Skeletal muscle satellite cell (primary cell): Measurements from ENCODE around the gene PPP1R18.
"Not testable (repeated sequence)": the region's sequence is repeated elsewhere in the genome, so short reads cannot be mapped to it uniquely, and the experiment has no call there.

Experiments
- H3K27me3 ChIP-seq: 2 replicates; pipeline ENCODE4 v1.7.0; 2013; ENCODE audit warnings: low read length; ENCODE audit not compliant: control insufficient read depth, insufficient read depth
- H3K36me3 ChIP-seq: 2 replicates; pipeline ENCODE4 v1.7.0; 2013; ENCODE audit warnings: mild to moderate bottlenecking, control low read depth, low read length; ENCODE audit not compliant: insufficient read depth
- H3K4me1 ChIP-seq: 2 replicates; pipeline ENCODE4 v1.7.0; 2013; ENCODE audit warnings: low read length; ENCODE audit not compliant: control insufficient read depth, insufficient read depth
- H3K4me2 ChIP-seq: 2 replicates; pipeline ENCODE4 v1.7.0; 2013; ENCODE audit warnings: mild to moderate bottlenecking, low read length
- H3K4me3 ChIP-seq: 2 replicates; pipeline ENCODE4 v1.7.0; 2013; ENCODE audit warnings: low read length
- H3K9ac ChIP-seq: 2 replicates; pipeline ENCODE4 v1.7.0; 2013; ENCODE audit warnings: mild to moderate bottlenecking, low read depth, low read length, moderate library complexity
- H3K9me3 ChIP-seq: replicated peaks from 2 replicates; pipeline ENCODE4 v1.7.0; 2013; ENCODE audit warnings: mild to moderate bottlenecking, control low read depth, low read length

The PPP1R18 gene

GRCh38 chr6:30723843-30724741 is 37.6 kb upstream of the PPP1R18 start:
- Histone ChIP-seq H3K4me1 (peaks cover 49% of the 10 kb centered on the region), H3K9ac (peak overlapping the region; percentile 27), H3K4me3 (peak overlapping the region; percentile 95), H3K4me2 (peak overlapping the region; percentile 98), H3K36me3 (peaks cover 56% of the 10 kb centered on the region)
- H3K9me3 ChIP-seq, H3K27me3 ChIP-seq: not testable (repeated sequence)

DNA sequence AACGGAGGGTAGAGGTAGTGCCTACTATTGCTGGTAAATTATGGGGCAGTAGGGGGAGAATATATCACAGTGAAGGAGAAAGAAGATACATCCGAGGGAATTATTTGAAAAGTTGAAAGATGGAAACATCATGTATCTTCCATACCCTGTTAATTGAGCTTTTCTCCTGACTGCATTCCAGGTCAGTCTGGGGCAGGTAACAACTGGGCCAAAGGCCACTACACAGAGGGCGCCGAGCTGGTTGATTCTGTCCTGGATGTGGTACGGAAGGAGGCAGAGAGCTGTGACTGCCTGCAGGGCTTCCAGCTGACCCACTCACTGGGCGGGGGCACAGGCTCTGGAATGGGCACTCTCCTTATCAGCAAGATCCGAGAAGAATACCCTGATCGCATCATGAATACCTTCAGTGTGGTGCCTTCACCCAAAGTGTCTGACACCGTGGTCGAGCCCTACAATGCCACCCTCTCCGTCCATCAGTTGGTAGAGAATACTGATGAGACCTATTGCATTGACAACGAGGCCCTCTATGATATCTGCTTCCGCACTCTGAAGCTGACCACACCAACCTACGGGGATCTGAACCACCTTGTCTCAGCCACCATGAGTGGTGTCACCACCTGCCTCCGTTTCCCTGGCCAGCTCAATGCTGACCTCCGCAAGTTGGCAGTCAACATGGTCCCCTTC is 36.9 kb upstream of the PPP1R18 start:
- H3K9ac ChIP-seq = peak overlapping the region; percentile 98

GRCh38 chr6:30722280-30723112 is 36.1 kb upstream of the PPP1R18 start:
- H3K27me3 ChIP-seq = no peaks in the 10 kb centered on the region
- peaks cover 53% of the 10 kb centered on the region for H3K4me1 ChIP-seq
- H3K4me3 ChIP-seq = peak overlapping the region; percentile 95
- H3K9ac ChIP-seq = peak overlapping the region; percentile 98
- H3K36me3 ChIP-seq = peaks cover 50% of the 10 kb centered on the region
- no peaks in the 10 kb centered on the region for H3K9me3 ChIP-seq
- H3K4me2 ChIP-seq = peak overlapping the region; percentile 98

More for the DNA sequence above, 36.9 kb upstream of the PPP1R18 start:
- Histone ChIP-seq H3K36me3 (peaks cover 56% of the 10 kb centered on the region), H3K4me3 (peak overlapping the region; percentile 95), H3K4me2 (peak overlapping the region; percentile 98), H3K4me1 (peaks cover 57% of the 10 kb centered on the region)
- H3K27me3 ChIP-seq, H3K9me3 ChIP-seq: not testable (repeated sequence)

GRCh38 chr6:30722025-30722279 is 35.5 kb upstream of the PPP1R18 start:
- not testable (repeated sequence) for H3K27me3 ChIP-seq, H3K9me3 ChIP-seq
- Histone ChIP-seq H3K4me3 (peak overlapping the region; percentile 95), H3K4me2 (peak overlapping the region; percentile 98), H3K36me3 (peaks cover 46% of the 10 kb centered on the region), H3K9ac (peak overlapping the region; percentile 98), H3K4me1 (peaks cover 48% of the 10 kb centered on the region)

GRCh38 chr6:30721198-30722024 is 35.0 kb upstream of the PPP1R18 start:
- Histone ChIP-seq H3K36me3 (peaks cover 46% of the 10 kb centered on the region), H3K9me3 (no peaks in the 10 kb centered on the region), H3K9ac (peak overlapping the region; percentile 98), H3K4me2 (peak overlapping the region; percentile 98), H3K4me1 (peaks cover 51% of the 10 kb centered on the region), H3K27me3 (no peaks in the 10 kb centered on the region), H3K4me3 (peak overlapping the region; percentile 95)

DNA sequence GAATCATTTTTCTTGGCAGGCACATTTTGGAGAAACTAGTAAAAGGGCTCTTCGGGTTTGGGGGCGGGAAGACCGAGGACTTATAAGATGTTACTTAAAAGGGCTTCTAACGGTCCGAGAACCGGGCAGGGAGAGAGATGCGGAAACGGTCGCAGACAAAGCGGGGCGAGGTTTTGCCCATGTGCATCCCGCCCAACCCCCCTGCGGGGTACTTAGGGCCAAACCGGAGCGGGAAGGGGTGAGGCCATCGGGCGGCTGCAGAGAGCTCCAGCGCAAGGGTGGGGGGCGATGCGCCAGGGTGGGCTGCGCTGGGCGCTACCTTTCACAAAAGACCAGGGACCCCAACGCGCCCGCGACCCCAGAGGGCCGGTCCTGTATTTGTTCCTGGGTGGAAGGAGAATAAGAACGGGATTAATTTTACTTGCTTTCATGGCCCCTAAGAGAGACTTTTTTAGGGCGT is 34.3 kb upstream of the PPP1R18 start:
- H3K36me3 ChIP-seq = peaks cover 42% of the 10 kb centered on the region
- peak overlapping the region; percentile 98 for H3K9ac ChIP-seq
- no peaks in the 10 kb centered on the region for H3K27me3 ChIP-seq
- peak overlapping the region; percentile 73 for H3K4me2 ChIP-seq
- peak overlapping the region; percentile 95 for H3K4me3 ChIP-seq
- H3K4me1 ChIP-seq = peaks cover 49% of the 10 kb centered on the region
- H3K9me3 ChIP-seq = no peaks in the 10 kb centered on the region

DNA sequence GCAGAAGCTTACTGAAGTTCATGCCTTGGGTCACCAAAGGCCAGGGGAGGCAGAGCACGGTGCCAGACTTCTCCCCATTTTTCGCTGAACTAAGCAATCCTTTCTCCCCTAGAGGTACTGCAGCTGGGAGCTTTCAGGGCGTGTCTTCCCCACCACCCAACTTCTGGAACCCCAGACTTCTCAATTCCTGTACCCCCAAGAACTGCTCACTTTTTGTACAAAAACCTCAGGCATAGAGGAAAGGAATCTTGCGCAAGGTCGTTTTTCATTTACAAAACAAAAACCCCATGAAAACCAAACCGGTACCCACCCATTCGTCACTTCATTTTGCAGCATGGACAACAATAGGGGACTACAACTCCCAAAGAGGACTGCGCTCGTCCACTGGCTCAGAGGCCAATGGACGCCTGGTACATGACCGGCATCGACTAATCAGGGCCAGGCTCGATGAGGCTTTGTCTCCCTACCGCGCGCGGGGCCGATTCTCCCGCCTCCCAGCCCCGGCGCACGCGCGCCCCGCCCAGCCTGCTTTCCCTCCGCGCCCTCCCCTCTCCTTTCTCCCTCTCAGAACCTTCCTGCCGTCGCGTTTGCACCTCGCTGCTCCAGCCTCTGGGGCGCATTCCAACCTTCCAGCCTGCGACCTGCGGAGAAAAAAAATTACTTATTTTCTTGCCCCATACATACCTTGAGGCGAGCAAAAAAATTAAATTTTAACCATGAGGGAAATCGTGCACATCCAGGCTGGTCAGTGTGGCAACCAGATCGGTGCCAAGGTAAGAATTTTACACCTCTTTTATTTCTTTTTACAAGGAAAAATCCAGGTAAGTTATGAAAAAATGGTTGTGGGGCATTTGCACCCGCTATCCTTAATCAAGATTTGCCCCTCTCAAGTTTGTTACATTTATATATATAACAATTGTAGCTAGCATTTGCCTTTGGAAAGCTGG is 33.6 kb upstream of the PPP1R18 start, which contains the start of gene TUBB:
TSS of gene TUBB (plus strand) at position 562 of the 947 bp plus-strand sequence. CDS start at position 717, 155 bp downstream.
- Histone ChIP-seq H3K27me3 (no peaks in the 10 kb centered on the region), H3K9me3 (no peaks in the 10 kb centered on the region), H3K36me3 (peaks cover 36% of the 10 kb centered on the region), H3K4me1 (peaks cover 42% of the 10 kb centered on the region), H3K4me3 (peak within 1 kb of the TSS; percentile 95), H3K9ac (peak within 1 kb of the TSS; percentile 98), H3K4me2 (peak within 1 kb of the TSS; percentile 77)

- Histone ChIP-seq H3K36me3 (peaks cover 35% of the 10 kb centered on the region), H3K4me3 (peak overlapping the region; percentile 67), H3K9me3 (no peaks in the 10 kb centered on the region), H3K9ac (peak overlapping the region; percentile 76), H3K27me3 (no peaks in the 10 kb centered on the region), H3K4me1 (peaks cover 35% of the 10 kb centered on the region), H3K4me2 (peak overlapping the region; percentile 77)
Measured at GRCh38 chr6:30719356-30719755, 32.9 kb upstream of the PPP1R18 start.

DNA sequence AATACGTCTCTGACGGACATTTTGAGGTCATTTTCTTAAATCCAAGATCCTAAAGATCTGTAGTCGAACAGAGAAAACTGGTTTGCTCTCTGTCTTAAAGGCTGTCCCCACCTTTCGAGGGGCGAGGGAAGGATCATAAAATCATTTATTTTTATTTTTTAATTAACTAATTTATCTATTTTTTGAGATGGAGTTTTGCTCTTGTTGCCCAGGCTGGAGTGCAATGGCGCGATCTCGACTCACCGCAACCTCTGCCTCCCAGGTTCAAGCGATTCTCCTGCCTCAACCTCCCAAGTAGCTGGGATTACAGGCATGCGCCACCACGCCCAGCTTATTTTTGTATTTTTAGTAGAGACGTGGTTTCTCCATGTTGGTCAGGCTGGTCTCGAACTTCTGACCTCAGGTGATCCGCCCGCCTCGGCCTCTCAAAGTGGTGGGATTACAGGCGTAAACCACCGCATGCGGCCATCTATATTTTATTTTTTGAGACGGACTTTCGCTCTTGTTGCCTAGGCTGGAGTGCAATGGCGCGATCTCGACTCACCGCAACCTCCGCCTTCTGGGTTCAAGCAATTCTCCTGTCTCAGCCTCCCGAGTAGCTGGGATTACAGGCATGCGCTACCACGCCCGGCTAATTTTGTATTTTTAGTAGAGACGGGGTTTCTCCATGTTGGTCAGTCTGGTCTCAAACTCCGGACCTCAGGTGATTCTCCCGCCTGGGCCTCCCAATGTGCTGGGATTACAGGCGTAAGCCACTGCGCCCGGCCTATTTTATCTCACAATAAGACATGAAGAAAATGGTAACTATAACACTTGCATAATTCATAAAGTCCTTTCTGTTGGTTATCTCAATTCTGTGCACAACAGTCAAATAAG is 31.6 kb upstream of the PPP1R18 start:
- H3K27me3 ChIP-seq, H3K9me3 ChIP-seq: not testable (repeated sequence)
- Histone ChIP-seq H3K4me2 (peak overlapping the region; percentile 77), H3K4me1 (peaks cover 22% of the 10 kb centered on the region), H3K4me3 (peak overlapping the region; percentile 51), H3K9ac (peak overlapping the region; percentile 78), H3K36me3 (peaks cover 27% of the 10 kb centered on the region)
